Measurements from ENCODE around the gene POLR3H.

- TF ChIP-seq CTCF (conservative IDR thresholded peaks at IDR 0.05) (no peak), ZFX (IDR thresholded peaks at IDR 0.05) (no peak)
Measured at GRCh38 chr22:41550952-41551491, 6.8 kb upstream of the POLR3H start.

Measured in C4-2B (cell line).